HepG2 (cell line): ENCODE data around the gene OAS3. TPM values are rescaled to one million over a fixed set of nuclear protein-coding genes. Genes with fewer than 3 reads are reported as not detected.
A peak's percentile ranks its signal among the peaks of the same experiment; 100 is the strongest.

Source experiments
- ARID3A ChIP-seq: IDR thresholded peaks from 2 replicates; pipeline ENCODE4 v1.6.1; 2012; ENCODE audit warnings: low read depth, low read length, improper control_type of control experiment
- CBX2 ChIP-seq, 2 experiments: fragments of 200-600 bp in 1 of 2; sonication (generic); formaldehyde crosslinking in 1 of 2; IDR thresholded peaks; 2 replicates each; pipeline versions ENCODE4 v1.7.0 to v1.8.1; 2018 to 2022; ENCODE audit warnings: low read depth in 2 of 2, low read length in 1 of 2, mild to moderate bottlenecking in 1 of 2, missing genetic modification reagents in 1 of 2
- CERS6 ChIP-seq: sonication (generic); formaldehyde crosslinking; IDR thresholded peaks from 2 replicates; pipeline ENCODE4 v1.5.0; 2020; ENCODE audit warnings: missing genetic modification reagents
- IKZF5 ChIP-seq: IDR thresholded peaks from 2 replicates; pipeline ENCODE4 v1.6.1; 2018; ENCODE audit warnings: missing genetic modification reagents, mild to moderate bottlenecking, missing compliant biosample characterization
- ISX ChIP-seq: sonication (generic); formaldehyde crosslinking; conservative IDR thresholded peaks from 2 replicates; pipeline ENCODE4 v1.5.0; 2020; ENCODE audit warnings: missing genetic modification reagents
- ZBTB40 ChIP-seq, 2 experiments: fragments of 450-650 bp in 1 of 2; sonication (generic) in 1 of 2; formaldehyde crosslinking in 1 of 2; IDR thresholded peaks; 2 replicates each; pipeline versions ENCODE4 v1.6.1 to v1.8.0; 2016 to 2022; ENCODE audit warnings: antibody characterized with exemption in 1 of 2, mild to moderate bottlenecking in 1 of 2, missing genetic modification reagents in 1 of 2
- ZFP90 ChIP-seq: sonication (generic); formaldehyde crosslinking; IDR thresholded peaks from 2 replicates; pipeline ENCODE4 v1.8.0; 2022; ENCODE audit warnings: missing genetic modification reagents, mild to moderate bottlenecking, inconsistent platforms, borderline replicate concordance
- ZNF138 ChIP-seq: sonication (generic); formaldehyde crosslinking; IDR thresholded peaks from 2 replicates; pipeline ENCODE4 v1.5.0; 2020; ENCODE audit warnings: mild to moderate bottlenecking, low read depth, missing genetic modification reagents
- ZNF556 ChIP-seq: sonication (generic); formaldehyde crosslinking; IDR thresholded peaks from 2 replicates; pipeline ENCODE4 v1.4.0; 2020; ENCODE audit warnings: mild to moderate bottlenecking, missing genetic modification reagents, borderline replicate concordance
- ZNF589 ChIP-seq: sonication (generic); formaldehyde crosslinking; conservative IDR thresholded peaks from 2 replicates; pipeline ENCODE4 v1.8.0; 2022; ENCODE audit warnings: mild to moderate bottlenecking, moderate library complexity, missing genetic modification reagents
- ZNF619 ChIP-seq: sonication (generic); formaldehyde crosslinking; IDR thresholded peaks from 2 replicates; pipeline ENCODE4 v1.4.0; 2020; ENCODE audit warnings: mild to moderate bottlenecking, missing genetic modification reagents
- ZNF792 ChIP-seq: IDR thresholded peaks from 2 replicates; pipeline ENCODE4 v1.6.1; 2016
- ZSCAN29 ChIP-seq: sonication (generic); formaldehyde crosslinking; conservative IDR thresholded peaks from 2 replicates; pipeline ENCODE4 v1.4.0; 2020; ENCODE audit warnings: mild to moderate bottlenecking, missing genetic modification reagents
- polyA plus RNA-seq, 8 experiments: library from polyadenylated mRNA; depleted of rRNA in 3 of 8; stranded (reverse) in 7 of 8; unstranded in 1 of 8; fragments of >200 nt; fragmentation: Illumina TruSeq in 4 of 8; extraction: Trizol in 4 of 8; gene quantifications; 2 replicates each; pipeline versions ENCODE4 v1.2.1 to v1.2.3, GENCODE V29; 2011 to 2016; ENCODE audit warnings: low read depth in 4 of 8, missing spikeins in 1 of 8, mixed read lengths in 1 of 8; ENCODE audit not compliant: insufficient read depth in 1 of 8
- total RNA-seq, 5 experiments: library from RNA; depleted of rRNA; stranded (reverse); fragments of >200 nt; fragmentation: Illumina TruSeq; extraction: Trizol; gene quantifications; 2 replicates each; pipeline ENCODE4 v1.2.3, GENCODE V29; 2016; ENCODE audit warnings: low read depth in 1 of 5

Gene OAS3
- total and polyA plus RNA-seq, 2 of the 13 experiments (the other 11 are each of a cell fraction or from before 2014, with no cell fraction given), result 4.8 to 10.5 TPM

GRCh38 chr12:112937741-112938719 lies at the start of gene OAS3 (continued):
- no peak for TF ChIP-seq ZBTB40 (IDR thresholded peaks at IDR 0.05)
- 0 out of 2 replicates have a peak, but pooled peaks have one; percentile 56 for TF ChIP-seq ZBTB40 (CRISPR knock-in tag; IDR thresholded peaks at IDR 0.05)
- 0 out of 2 replicates have a peak, but pooled peaks have one; percentile 33 for TF ChIP-seq ISX (CRISPR knock-in tag)
- no peak for TF ChIP-seq ZFP90
- no peak for TF ChIP-seq ARID3A
- peak; percentile 54; the same call in 1 of the 2 replicates for TF ChIP-seq ZNF556 (CRISPR knock-in tag)
- no peak for TF ChIP-seq ZNF792
- peak; percentile 53; the same call in 1 of the 2 replicates for TF ChIP-seq ZNF138 (CRISPR knock-in tag)
- no peak for TF ChIP-seq CERS6 (CRISPR knock-in tag)
- TF ChIP-seq ZSCAN29, result no peak
- TF ChIP-seq IKZF5, result no peak
- no peak for TF ChIP-seq ZNF619 (CRISPR knock-in tag)
- TF ChIP-seq CBX2 (IDR thresholded peaks at IDR 0.05; ENCODE audit: low read depth, low read length), result no peak
- TF ChIP-seq CBX2 (CRISPR knock-in tag; IDR thresholded peaks at IDR 0.05; ENCODE audit: low read depth), result no peak
- no peak for TF ChIP-seq ZNF589 (CRISPR knock-in tag)
